ENCODE measurements around the gene FRG2.
"Not testable (repeated sequence)": the region's sequence is repeated elsewhere in the genome, so short reads cannot be mapped to it uniquely, and the experiment has no call there.

FRG2 gene

DNA sequence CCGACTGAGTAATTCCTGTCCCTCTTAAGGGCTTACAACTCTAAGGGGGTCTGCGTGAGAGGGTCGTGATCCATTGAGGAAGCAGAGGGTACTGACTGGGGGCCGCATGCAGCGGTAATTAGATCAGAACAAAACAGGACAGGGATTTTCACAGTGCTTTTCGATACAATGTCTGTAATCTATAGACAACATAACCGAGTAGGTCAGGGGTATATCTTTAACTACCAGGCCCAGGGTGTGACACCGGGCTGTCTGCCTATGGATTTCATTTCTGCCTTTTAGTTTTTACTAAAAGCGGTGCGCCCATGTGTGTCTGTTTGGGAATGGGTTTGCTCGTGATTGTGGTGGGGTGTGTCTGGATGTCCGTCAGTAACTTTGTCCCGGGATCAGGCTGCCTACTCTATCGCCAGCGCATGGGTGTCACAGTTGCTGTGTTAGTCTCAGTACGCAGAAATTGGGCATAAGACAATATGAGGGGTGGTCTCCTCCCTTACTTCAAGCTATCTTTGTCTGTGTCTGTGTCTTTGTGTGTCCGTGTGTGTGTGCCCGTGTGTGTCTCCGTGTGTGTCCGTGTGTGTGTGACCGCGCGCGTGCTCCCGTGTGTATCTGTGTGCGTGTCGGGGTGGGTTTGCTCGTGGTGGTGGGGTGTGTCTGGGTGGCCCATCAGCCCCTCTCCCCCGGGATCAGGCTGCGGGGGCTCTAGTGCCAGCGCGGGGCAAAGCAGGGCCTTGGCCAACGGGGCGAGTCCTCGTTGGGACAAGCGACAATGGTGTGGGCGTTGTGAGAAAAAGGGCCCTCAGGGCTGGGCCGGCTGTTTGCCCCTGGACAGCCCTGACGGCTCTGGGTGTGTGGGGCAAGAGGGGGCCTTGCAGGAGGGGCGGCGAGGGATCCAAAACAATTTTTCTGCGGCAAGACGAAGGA is 10.4 kb downstream of the FRG2 start:
- no peak for DNase-seq (ENCODE audit: low read depth, low spot score)

DNA sequence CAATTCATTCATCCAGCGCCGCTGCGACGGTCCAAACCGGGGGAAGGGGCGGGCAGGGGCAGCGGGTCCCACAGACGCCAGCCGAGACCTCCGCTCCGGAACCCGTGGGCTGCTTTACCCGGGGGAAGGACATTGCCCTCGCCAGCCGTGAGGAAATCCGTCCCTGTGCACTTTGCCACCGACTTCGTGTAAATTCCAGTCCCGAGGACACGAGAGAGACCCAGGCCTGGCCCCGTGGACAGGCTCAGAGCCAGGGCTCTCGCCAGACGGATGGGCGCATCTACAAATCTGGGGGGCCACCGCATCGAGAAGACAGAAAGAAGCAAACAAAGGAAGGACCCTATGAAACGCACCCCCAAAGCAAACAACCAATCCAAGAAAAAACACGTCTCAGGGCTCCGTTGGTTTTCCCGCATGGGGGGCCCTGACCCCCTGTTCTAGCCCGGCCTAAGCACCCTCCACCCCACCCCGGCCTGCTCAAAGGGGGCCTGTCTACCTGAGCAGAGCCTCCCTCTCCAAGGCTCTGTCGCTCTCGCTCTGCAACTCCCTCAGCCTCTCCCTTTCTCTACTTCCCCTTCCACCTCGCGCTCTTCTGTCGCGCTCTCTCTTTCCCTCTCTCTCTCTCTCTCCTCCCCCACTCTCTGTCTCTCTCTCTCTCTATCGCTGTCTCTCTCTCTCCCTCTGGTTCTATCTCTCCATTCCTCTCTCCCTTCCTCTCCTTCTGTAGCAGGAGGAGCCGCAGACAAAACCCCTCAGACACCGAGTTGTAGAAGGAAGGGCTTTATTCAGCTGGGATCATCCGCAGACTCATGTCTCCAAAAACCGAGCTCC is 11.3 kb downstream of the FRG2 start:
- DNase-seq (ENCODE audit: low read depth, low spot score) = no peak

DNA sequence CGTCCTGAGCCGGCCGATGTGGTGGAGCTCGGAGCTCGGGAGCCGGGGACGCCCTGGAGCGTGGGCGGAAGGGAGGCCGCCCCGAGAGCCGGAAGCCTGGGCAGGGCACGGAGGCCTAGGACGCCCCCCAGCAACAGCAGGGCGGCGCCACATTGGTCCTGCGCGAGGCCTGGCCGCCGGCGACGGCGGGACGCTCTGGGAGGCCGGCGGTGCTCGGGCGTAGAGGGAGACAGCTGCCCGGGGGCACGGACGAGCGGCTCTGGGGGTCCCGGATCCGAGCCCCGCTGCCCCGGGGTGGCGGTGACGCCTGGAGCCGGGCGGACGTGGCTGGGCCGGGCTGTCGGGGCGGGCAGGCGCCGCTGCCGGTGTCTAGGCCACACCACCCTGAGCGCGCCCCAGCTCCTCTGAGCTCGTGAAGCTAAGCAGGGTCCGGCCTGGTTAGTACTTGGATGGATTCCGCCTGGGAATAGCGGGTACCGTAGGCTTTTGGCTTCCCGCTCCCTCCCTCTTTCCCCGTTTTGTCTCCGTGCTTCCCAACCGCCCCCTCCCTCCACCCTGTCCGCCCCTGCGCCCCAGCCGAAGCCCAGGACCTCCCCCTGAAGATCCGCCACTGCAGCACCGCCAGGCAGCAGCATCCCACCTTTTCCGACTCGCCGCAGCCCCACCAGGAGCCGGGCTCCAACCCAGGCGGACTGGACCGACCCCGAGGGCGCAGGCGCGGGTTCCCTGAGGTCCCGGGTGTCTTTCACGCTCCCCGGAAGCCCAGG is 12.1 kb downstream of the FRG2 start:
- DNase-seq (ENCODE audit: low read depth, low spot score) = no peak

DNA sequence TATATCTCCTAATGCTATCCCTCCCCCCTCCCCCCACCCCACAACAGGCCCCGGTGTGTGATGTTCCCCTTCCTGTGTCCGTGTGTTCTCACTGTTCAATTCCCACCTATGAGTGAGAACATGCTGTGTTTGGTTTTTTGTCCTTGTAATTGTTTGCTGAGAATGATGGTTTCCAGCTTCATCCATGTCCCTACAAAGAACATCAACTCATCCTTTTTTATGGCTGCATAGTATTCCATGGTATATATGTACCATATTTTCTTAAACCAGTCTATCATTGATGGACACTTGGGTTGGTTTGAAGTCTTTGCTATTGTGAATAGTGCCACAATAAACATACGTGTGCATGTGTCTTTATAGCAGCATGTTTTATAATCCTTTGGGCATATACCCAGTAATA is 37.1 kb downstream of the FRG2 start:
- not testable (repeated sequence) for DNase-seq (ENCODE audit: low read depth, low spot score)

DNA sequence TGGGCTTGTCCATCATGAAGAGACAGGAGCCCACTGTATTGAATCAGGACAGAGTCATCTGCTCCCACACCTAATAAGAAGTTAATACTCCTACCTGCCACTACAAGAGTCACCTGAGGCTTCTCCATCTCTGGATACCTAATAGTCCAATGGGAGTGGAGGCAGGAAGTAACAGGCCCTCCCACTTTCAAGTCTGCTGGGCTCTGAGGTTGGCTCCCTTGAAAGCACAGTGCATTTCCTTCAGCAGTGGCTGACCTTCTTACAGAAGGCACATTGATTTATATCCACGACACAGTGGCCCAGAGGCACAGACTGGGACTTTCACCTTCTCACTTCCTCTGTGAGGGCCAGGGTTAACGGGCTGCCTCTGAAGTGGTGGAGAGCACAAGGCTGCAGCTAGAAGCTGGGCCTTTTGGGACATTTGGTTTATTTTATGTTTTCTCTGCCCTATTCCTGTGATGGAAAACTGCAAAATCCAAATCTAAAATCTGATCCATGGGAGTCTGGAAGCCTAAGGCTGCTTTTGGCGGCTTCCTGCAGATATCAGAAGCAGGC is 38.1 kb downstream of the FRG2 start:
- DNase-seq (ENCODE audit: low read depth, low spot score) = no peak

DNA sequence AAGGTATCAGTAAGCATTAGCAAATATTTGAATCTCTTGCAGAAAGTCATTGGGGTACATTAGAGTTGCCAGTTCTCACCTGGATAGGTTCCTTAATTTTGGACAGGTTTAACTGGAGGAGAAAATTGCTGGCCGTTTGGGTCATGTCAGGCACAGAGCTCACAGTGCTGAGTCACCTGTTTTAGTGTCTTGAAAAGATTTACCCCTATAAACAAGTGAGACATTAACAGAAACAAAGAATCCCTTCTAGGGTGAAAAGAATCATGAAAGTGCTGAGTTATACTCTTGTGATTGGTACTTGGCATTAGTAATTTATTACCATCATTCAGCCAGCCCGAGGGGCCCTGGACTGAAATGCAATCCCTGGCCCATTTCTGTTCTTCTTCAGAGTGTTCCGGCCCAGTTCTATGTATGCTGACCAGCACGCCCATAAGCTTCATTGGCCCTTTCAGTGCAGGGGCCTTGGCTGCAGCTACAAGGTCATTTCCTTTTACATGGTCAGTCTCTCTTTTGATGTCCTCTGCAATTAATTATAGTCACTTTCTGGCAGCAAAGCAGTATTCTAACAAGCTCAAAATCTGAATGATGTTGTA is 41.3 kb downstream of the FRG2 start:
- not testable (repeated sequence) for DNase-seq (ENCODE audit: low read depth, low spot score)

DNA sequence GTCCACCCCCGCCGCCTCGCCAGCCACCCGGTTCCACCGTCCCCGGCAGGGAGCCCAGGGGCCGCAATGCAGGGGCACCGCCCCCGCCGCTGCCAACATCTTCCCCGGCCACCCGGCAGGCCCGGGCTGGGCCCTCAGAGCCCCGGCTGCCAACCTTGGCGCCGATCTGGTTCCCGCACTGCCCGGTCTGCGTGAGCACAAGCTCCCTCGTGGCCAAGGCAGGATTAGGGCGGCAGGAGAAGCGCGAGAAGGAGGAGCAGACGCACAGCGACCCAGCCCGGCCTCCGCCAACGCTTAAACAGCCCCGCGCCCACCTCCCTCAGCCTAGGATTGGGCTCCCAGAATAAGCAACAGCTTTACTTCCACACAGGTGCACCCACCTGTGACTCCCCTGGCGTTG is 42.4 kb downstream of the FRG2 start:
- DNase-seq (ENCODE audit: low read depth, low spot score) = not testable (repeated sequence)

DNA sequence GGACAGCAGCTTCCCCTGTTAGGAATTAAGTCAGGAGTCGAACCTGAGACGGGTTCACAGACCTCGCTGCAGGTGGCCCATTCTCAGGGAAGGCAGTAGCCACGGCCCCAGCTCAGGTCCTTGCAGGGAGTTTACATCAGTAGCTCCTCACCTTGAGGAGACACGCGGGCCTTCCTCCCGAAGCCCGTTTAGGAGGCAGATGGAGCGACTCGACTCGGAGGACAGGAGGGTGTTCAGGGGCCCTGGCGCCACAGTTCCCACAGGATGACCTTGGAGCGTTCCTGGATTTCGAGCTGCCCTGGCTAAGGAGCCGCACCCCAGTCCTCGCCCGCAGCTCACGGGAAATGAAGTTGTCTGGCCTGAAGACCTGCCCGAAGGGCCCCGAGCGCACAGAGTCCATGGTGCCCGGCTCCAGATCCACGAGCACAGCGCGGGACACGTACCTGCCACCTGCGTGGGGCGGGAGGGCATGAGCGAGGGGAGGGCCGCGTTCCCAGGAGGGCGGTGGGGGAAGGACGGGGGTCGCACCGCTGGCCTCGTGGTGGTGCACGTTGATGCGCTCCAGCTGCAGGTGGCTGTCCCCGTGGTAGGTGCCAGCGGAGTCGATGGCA is 43.0 kb downstream of the FRG2 start:
- not testable (repeated sequence) for DNase-seq (ENCODE audit: low read depth, low spot score)

DNA sequence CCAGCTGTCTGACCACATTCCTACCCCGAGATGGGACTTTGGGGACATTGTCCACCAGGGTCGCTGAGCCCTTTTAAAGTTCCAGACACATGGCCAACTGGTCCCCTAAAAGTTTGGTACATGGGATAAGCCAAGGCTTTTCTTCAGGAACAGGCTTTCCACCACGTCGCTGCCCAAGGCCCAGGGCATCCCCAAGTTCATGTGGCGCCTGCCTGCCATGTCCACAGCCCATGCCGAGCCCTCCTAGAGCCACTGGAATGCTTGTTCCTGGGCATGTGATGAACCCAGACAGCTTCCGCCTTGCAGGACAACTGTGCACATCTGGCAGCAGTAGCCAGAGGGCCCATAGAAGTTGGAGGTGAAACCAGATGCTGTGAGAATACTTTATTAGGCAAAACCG is 45.1 kb downstream of the FRG2 start:
- no peak for DNase-seq (ENCODE audit: low read depth, low spot score)

DNA sequence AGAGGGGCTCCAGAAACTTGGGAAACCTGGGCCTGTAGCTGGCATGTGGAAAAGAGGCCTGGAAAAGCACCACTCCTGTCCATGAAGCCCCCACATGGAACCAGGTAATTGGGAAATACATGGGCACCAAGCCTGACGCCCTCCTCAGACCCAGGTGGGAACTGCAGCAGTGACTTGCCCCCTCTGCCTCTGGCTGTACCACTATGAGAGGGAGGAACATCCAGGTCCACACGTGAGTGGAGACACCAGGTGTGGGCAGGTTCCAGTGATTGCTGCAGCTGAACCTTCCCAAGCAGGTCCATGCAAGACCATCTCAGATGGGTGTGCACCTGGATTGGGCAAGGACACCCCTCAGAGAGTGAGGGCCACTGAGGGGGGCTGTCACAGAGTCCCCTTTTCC is 46.8 kb downstream of the FRG2 start:
- not testable (repeated sequence) for DNase-seq (ENCODE audit: low read depth, low spot score)

DNA sequence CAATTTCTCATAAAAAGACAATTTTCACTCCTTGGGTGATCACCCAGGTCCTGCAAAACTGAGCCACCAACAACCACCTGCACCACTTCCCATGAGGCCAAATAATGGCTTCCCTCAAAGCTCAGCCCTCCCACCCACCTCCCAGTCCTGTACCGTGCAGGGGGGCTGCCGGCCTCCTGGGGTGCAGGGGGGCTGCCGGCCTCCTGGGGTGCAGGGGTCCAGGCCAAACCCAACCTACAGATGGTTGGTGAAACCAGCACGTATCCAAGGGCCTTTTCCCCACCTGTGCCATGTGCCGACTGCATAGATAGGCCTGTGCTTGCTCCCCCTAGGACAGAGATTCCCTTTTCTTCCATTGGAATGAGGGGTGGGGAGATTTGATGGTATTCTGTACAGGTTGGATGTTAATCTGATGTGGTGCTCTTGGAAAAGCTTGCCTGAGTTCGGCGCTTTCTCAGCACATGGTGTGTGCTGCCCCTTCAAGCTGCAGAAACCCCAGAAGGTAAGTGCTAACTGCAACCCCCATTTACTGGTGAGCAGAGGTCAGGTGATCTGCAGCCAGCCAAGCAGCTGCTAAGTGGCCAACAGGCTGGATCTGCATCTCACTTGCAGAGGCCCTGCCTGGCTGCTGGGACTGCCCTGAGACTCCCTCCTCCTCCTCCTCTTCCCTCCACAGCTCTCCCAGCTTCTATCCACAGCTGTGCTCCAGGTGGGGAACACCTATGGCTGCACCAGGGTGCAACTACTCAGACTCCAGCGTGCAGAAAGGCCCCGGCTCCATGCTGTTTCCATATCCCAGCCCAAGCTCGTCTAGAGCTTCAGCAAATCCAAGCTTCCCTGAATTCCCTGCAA is 47.6 kb downstream of the FRG2 start:
- DNase-seq (ENCODE audit: low read depth, low spot score) = no peak
